ENCODE data around the gene KRTAP10-5. TPM values are rescaled to one million over a fixed set of nuclear protein-coding genes. Genes with fewer than 3 reads are reported as not detected.
"Not testable (repeated sequence)": the region's sequence is repeated elsewhere in the genome, so short reads cannot be mapped to it uniquely, and the experiment has no call there.

The KRTAP10-5 gene
- total and polyA plus RNA-seq, 5 experiments from 2014 or later: not detected

GRCh38 chr21:44550807-44551206 lies 29.6 kb downstream of the KRTAP10-5 start:
- Mint-ChIP-seq H3K27ac (peak overlapping the region in 5 of 10 donors; percentile 15 to 63 (median 46)), H3K9me3 (peaks cover 6 to 44% (median 27%) of the 10 kb centered on the region in 9 donors), H3K36me3 (peaks cover 7 to 32% (median 30%) of the 10 kb centered on the region in 3 donors), H3K4me1 (peaks cover 25 to 36% (median 31%) of the 10 kb centered on the region in 4 donors), H3K4me3 (no peak overlapping the region), H3K27me3 (peaks cover 0 to 2% (median 0%) of the 10 kb centered on the region in 5 donors)
- no peak for ATAC-seq
- POLR2A ChIA-PET: no interaction called here
- peak in 1 of 10 donors; percentile 53 for DNase-seq

DNA sequence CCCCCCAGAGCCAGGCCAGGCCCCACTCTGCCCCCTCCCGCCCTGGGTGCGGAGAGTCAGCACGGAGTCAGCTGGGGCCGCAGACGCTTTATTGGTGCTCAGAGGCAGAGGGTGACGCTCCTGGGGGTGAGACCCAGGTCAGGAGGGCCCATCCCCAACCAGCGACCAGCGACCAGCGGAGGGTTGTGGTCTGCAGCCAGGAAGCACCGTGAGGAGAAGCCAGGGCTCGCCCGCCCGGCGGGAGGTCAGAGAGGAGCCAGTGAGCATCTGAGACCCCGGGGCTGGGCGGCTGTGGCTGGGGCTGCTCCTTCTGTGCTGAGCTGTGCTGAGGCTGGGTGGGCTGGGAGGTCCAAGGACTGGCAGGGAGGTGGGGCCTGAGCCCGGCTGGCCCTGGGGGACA lies 30.1 kb downstream of the KRTAP10-5 start:
- peaks cover 6 to 48% (median 32%) of the 10 kb centered on the region in 9 donors for H3K9me3 Mint-ChIP-seq
- H3K4me3 Mint-ChIP-seq, H3K27me3 Mint-ChIP-seq, POLR2A ChIA-PET, ATAC-seq, DNase-seq: not testable (repeated sequence)
- H3K36me3 Mint-ChIP-seq: peaks cover 7 to 37% (median 35%) of the 10 kb centered on the region in 3 donors
- H3K27ac Mint-ChIP-seq: peak overlapping the region in 1 of 10 donors; percentile 18
- H3K4me1 Mint-ChIP-seq: peaks cover 25 to 36% (median 31%) of the 10 kb centered on the region in 4 donors

DNA sequence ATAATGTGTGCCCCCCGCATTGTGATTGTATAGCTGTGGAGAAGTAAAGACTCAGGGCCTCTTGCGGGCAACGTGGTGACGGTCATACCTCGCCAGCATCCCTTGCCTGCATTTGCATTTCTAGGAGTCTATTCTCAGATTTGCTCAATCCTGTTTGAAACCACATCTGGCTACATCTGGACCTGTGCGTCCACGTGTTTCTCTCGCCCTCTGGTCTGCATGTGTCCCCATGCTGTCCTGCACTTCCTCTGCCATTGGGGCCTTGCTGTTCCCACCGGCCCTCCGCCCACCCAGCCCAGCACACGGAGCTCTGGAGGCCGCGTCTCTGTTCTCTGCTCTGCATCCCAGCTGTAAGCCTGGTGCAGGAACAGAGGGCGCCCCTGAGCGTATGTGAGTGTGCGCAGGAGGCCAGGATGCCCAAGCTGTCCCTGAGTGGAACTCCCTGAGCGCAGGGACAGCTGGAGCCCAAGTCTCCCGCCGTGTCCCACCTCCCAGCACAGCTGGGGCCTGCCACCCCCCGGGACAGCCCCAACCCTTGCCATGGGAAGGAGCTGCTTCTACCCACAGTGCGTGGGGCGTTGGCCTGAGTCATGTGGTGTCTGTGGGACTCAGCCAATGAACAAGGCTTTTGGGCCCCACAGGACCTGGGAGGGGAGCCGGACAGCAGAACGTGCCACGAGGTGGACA lies 30.7 kb downstream of the KRTAP10-5 start:
- H3K9me3 Mint-ChIP-seq: peaks cover 6 to 50% (median 31%) of the 10 kb centered on the region in 9 donors
- H3K4me1 Mint-ChIP-seq: peaks cover 25 to 36% (median 31%) of the 10 kb centered on the region in 4 donors
- peak overlapping the region in 6 of 10 donors; percentile 34 to 96 (median 59) for H3K27ac Mint-ChIP-seq
- peaks cover 7 to 35% (median 34%) of the 10 kb centered on the region in 3 donors for H3K36me3 Mint-ChIP-seq
- H3K27me3 Mint-ChIP-seq: peaks cover 0 to 1% (median 0%) of the 10 kb centered on the region in 5 donors
- ATAC-seq (no peak), DNase-seq (no peak)
- POLR2A ChIA-PET: no interaction called here
- peak overlapping the region in 4 of 10 donors; percentile 3 to 79 (median 37) for H3K4me3 Mint-ChIP-seq

DNA sequence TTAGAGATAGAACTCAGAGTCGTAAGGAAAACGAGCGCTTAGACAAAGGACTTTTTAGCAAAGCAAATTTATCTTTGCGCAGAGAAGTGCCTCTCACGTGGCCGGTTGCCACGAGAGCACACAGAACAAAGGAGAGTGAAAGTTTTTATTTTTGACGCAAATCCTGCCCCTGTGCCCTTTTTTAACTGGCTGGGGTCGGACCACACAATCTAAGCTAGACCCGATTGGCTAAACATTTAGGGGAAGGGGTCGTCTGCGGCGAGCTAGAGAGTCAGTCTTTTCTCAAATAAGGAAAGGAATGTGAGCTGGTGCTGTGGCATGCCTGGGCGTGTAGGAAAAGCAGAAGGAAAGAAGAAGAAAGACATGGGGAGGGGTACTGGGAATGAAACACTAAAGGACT lies 31.5 kb downstream of the KRTAP10-5 start:
- ATAC-seq (no peak), DNase-seq (no peak)
- POLR2A ChIA-PET: no interaction called here
- Mint-ChIP-seq H3K36me3 (peaks cover 7 to 35% (median 31%) of the 10 kb centered on the region in 3 donors), H3K27ac (peak overlapping the region; percentile 57 to 98 (median 96)), H3K27me3 (no peaks in the 10 kb centered on the region), H3K4me3 (peak overlapping the region in 6 of 10 donors; percentile 3 to 86 (median 79)), H3K4me1 (peaks cover 25 to 36% (median 31%) of the 10 kb centered on the region in 4 donors), H3K9me3 (peaks cover 6 to 48% (median 30%) of the 10 kb centered on the region in 9 donors)

DNA sequence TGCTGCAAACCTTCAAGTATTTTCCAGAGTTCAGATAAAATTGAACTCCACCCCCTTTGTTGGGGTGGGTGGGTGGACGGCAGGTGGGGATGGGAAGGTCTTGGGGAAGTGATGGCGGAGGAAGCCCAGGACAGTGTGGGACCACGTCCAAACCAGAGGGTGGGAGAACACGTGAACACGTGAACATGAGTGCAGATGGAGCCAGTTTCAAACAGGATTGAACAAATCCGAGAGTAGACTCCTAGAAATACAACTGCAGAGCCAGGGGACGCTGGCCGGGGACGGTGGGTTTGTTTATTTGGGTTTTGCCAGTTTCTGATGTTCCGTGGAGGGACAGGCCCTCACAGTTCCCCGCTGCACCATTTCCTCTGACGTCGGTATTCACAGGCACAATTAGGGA lies 32.0 kb downstream of the KRTAP10-5 start:
- Mint-ChIP-seq H3K27ac (peak overlapping the region; percentile 88 to 98 (median 96)), H3K4me1 (peaks cover 25 to 36% (median 31%) of the 10 kb centered on the region in 4 donors), H3K27me3 (no peaks in the 10 kb centered on the region), H3K9me3 (peaks cover 6 to 43% (median 28%) of the 10 kb centered on the region in 9 donors), H3K36me3 (peaks cover 7 to 30% (median 27%) of the 10 kb centered on the region in 3 donors), H3K4me3 (peak overlapping the region; percentile 19 to 90 (median 82))
- DNase-seq (no peak), ATAC-seq (no peak)
- POLR2A ChIA-PET: interaction anchor here (1.0 to 1.6 kb wide), 4 partner anchors 11 to 109 kb away, joined by 3 to 15 read pairs (median 9); partner anchors contain the start of gene KRTAP12-3

GRCh38 chr21:44547656-44548331 lies 32.6 kb downstream of the KRTAP10-5 start:
- ATAC-seq (peak; percentile 93 to 98), DNase-seq (peak in 9 of 10 donors; percentile 23 to 73 (median 48))
- H3K9me3 Mint-ChIP-seq: peaks cover 1 to 40% (median 26%) of the 10 kb centered on the region in 9 donors
- peak overlapping the region; percentile 88 to 98 (median 96) for H3K27ac Mint-ChIP-seq
- H3K27me3 Mint-ChIP-seq: no peaks in the 10 kb centered on the region
- POLR2A ChIA-PET: interaction anchor here (1.0 to 1.6 kb wide), 7 partner anchors 11 to 380 kb away, joined by 3 to 15 read pairs (median 4); partner anchors contain the start of gene KRTAP12-3
- H3K4me1 Mint-ChIP-seq: peaks cover 25 to 36% (median 31%) of the 10 kb centered on the region in 4 donors
- peaks cover 2 to 25% (median 21%) of the 10 kb centered on the region in 3 donors for H3K36me3 Mint-ChIP-seq
- H3K4me3 Mint-ChIP-seq: peak overlapping the region; percentile 75 to 90 (median 82)

DNA sequence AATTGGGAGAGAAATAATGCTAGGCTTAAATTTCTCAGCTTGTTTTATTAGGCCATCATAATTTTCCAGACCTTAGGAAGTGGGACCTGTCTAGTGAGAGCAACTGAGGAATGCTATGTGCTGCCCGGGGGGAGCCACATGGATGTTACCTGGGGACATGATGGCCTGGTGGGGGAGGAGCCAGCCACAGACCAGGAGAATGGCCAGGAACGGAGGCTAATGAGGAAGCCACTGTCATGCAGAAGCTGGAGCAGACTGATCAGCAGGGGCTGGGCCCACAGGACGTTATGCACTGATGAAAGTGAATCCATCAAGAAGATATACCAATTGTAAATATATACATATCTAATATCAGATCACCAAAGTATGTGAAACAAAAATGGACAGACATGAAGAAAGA lies 35.8 kb downstream of the KRTAP10-5 start:
- peak in 1 of 10 donors; percentile 28 for DNase-seq
- POLR2A ChIA-PET: no interaction called here
- no peak overlapping the region for H3K27ac Mint-ChIP-seq
- H3K4me3 Mint-ChIP-seq: no peak overlapping the region
- H3K27me3 Mint-ChIP-seq: no peaks in the 10 kb centered on the region
- ATAC-seq: no peak
- H3K9me3 Mint-ChIP-seq: peaks cover 0 to 35% (median 24%) of the 10 kb centered on the region in 9 donors
- H3K4me1 Mint-ChIP-seq: peaks cover 24 to 33% (median 28%) of the 10 kb centered on the region in 4 donors
- H3K36me3 Mint-ChIP-seq: peaks cover 0 to 27% (median 20%) of the 10 kb centered on the region in 3 donors

DNA sequence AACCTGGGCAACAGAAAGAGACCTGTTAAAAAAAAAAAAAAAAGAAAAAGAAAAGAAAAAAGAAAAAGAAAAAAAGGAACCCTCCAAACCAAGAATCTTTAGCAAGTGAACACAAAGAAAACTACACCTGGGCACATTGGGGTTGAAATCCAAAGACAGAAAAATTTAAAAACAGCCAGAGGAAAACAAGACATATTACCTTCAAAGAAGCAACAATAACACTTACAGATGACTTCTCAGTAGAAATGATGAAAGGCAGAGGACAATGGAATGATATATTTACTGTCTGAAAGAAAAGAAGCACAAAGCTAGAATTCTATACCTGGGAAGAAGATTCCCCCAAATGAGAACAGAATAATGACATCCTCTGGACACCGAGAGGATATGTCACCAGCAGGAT lies 37.7 kb downstream of the KRTAP10-5 start:
- Mint-ChIP-seq H3K4me1 (peaks cover 12 to 14% (median 13%) of the 10 kb centered on the region in 4 donors), H3K27ac (no peak overlapping the region), H3K4me3 (no peak overlapping the region), H3K36me3 (peaks cover 0 to 25% (median 18%) of the 10 kb centered on the region in 3 donors), H3K27me3 (peaks cover 0 to 1% (median 0%) of the 10 kb centered on the region in 5 donors), H3K9me3 (peaks cover 0 to 30% (median 21%) of the 10 kb centered on the region in 9 donors)
- peak in 1 of 10 donors; percentile 10 for DNase-seq
- POLR2A ChIA-PET: no interaction called here
- ATAC-seq: no peak

- POLR2A ChIA-PET: interaction anchor here (0.7 kb wide), 3 partner anchors 23 to 335 kb away, joined by 3 to 4 read pairs (median 3); no protein-coding TSS in a partner anchor
- Mint-ChIP-seq H3K4me1 (peaks cover 0 to 3% (median under 1%) of the 10 kb centered on the region in 4 donors), H3K27me3 (peaks cover 0 to 2% (median 0%) of the 10 kb centered on the region in 5 donors), H3K27ac (peak overlapping the region in 2 of 10 donors; percentile 48 to 60), H3K36me3 (peaks cover 0 to 7% (median 5%) of the 10 kb centered on the region in 3 donors), H3K4me3 (no peak overlapping the region), H3K9me3 (peaks cover 0 to 11% (median 6%) of the 10 kb centered on the region in 9 donors)
- DNase-seq (no peak), ATAC-seq (no peak)
Measured at GRCh38 chr21:44540741-44541288, 39.6 kb downstream of the KRTAP10-5 start.

- H3K27ac Mint-ChIP-seq: peak within 1 kb of the TSS in 1 of 10 donors; percentile 48
- no peak within 1 kb of the TSS for H3K4me3 Mint-ChIP-seq
- H3K36me3 Mint-ChIP-seq: peaks cover 0 to 2% (median 0%) of the 10 kb centered on the region in 3 donors
- H3K9me3 Mint-ChIP-seq: peaks cover 0 to 5% (median 0%) of the 10 kb centered on the region in 9 donors
- H3K27me3 Mint-ChIP-seq: peaks cover 0 to 2% (median 0%) of the 10 kb centered on the region in 5 donors
- H3K4me1 Mint-ChIP-seq: peaks cover 0 to 3% (median under 1%) of the 10 kb centered on the region in 4 donors
- DNase-seq (peak in 1 of 10 donors; percentile 55), ATAC-seq (no peak)
- POLR2A ChIA-PET: interaction anchor here (0.7 kb wide), 2 partner anchors 22 to 260 kb away, joined by 3 to 4 read pairs; no protein-coding TSS in a partner anchor
Measured at GRCh38 chr21:44539991-44540666, 40.3 kb downstream of the KRTAP10-5 start, which contains the start of gene KRTAP10-1. KRTAP10-1 (minus strand) TSS chr21:44540195; CDS start chr21:44540150, 45 bp downstream.

DNA sequence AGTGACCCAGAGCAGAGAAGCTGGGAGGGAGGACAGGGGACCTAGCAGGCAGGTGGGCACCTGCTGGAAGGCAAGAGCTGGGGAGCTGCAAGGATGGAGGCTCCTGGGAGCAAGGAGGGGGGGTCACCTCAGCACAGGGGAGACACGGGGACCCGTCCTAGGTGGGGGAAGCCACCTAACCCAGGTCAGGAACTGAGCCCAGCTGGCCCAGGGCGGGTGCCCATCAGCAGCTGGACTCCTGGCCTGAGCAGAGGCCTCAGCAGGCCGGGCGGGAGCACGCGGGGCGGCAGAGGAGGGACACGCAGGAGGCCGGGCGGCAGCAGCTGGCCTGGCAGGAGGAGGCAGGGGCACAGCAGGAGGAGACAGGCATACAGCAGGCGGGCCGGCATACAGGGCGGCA lies 41.4 kb downstream of the KRTAP10-5 start:
- Mint-ChIP-seq H3K4me1 (peaks cover 0 to 3% (median under 1%) of the 10 kb centered on the region in 4 donors), H3K27ac (peak overlapping the region in 3 of 10 donors; percentile 50 to 80 (median 69)), H3K9me3 (peaks cover 0 to 3% (median 0%) of the 10 kb centered on the region in 9 donors), H3K36me3 (peaks cover 0 to 2% (median 0%) of the 10 kb centered on the region in 3 donors), H3K27me3 (peaks cover 0 to 2% (median 0%) of the 10 kb centered on the region in 5 donors), H3K4me3 (no peak overlapping the region)
- POLR2A ChIA-PET: no interaction called here
- DNase-seq (peak in 1 of 10 donors; percentile 55), ATAC-seq (no peak)

All from naive thymus-derived CD8-positive, alpha-beta T cell (primary cell).